HCT116 (cell line): Measurements from ENCODE around the gene NCOA1. TPM values are rescaled to one million over a fixed set of nuclear protein-coding genes. Genes with fewer than 3 reads are reported as not detected.

Experiments used
- ATAC-seq: fragments of 200-7000 bp; cut with Tn5 transposase; 2 replicates; pipeline ENCODE4 v1.9.1; 2020; ENCODE audit warnings: mild to moderate bottlenecking, moderate library complexity
- BruUV-seq: library from RNA; stranded (reverse); fragments of 400-500 nt; replicated peaks from 2 replicates; lab custom pipeline; 2021; lab: Mats Ljungman, UMichigan
- CTCF ChIA-PET: fragments of 300-600 bp; sonication (Branson Sonifier 250); formaldehyde crosslinking; loops from one replicate; lab custom pipeline; 2021; ENCODE audit warnings: antibody characterized with exemption; lab: Charles Lee
- POLR2A ChIA-PET: fragments of 300-600, 350-600 bp; sonication (Branson Sonifier 250); formaldehyde crosslinking; loops from one replicate; lab custom pipeline; 2021; ENCODE audit warnings: antibody characterized with exemption; lab: Charles Lee
- RAD21 ChIA-PET, 2 experiments: fragments of 300-600 bp; sonication (Branson Sonifier 250); formaldehyde crosslinking; loops; one replicate each; lab custom pipeline; 2023; ENCODE audit warnings: low total read pairs in 2 of 2; ENCODE audit not compliant: uncharacterized antibody in 2 of 2, unreplicated experiment in 2 of 2, low non-redundant PET in 1 of 2; lab: Charles Lee
- DNase-seq: peaks from one replicate; pipeline ENCODE4 v3.0.0-alpha.2; 2010; ENCODE audit warnings: low read depth, low spot score
- H2AFZ ChIP-seq: fragments of 200-600 bp; shearing (Covaris generic), sonication (generic); 2 replicates; pipeline ENCODE4 v1.6.1; 2017; ENCODE audit warnings: low read depth, mixed run types, mixed read lengths, antibody characterized with exemption, low read length; ENCODE audit not compliant: poor library complexity, severe bottlenecking
- H3K27ac ChIP-seq: 2 replicates; pipeline ENCODE4 v1.5.1; 2012; ENCODE audit warnings: low read depth, low read length
- H3K27me3 ChIP-seq: fragments of 200-600 bp; sonication (generic); 2 replicates; pipeline ENCODE4 v1.6.1; 2016; ENCODE audit warnings: mixed run types, low read length, mixed read lengths; ENCODE audit not compliant: insufficient read depth
- H3K36me3 ChIP-seq, 2 experiments: fragments of 200-500 bp in 1 of 2; fragments of 200-600 bp in 1 of 2; sonication (Bioruptor generic) in 1 of 2; sonication (generic) in 1 of 2; 2 replicates each; pipeline versions ENCODE4 v1.5.1 to v1.6.1; 2014 to 2016; ENCODE audit warnings: low read length in 2 of 2, inconsistent platforms in 1 of 2, mixed read lengths in 1 of 2, mixed run types in 1 of 2; ENCODE audit not compliant: insufficient read depth in 2 of 2, control insufficient read depth in 1 of 2
- H3K4me1 ChIP-seq, 2 experiments: fragments of 200-600 bp in 1 of 2; sonication (generic) in 1 of 2; 2 replicates each; pipeline versions ENCODE4 v1.5.1 to v1.6.1; 2012 to 2017; ENCODE audit warnings: low read length in 2 of 2, inconsistent platforms in 1 of 2, mild to moderate bottlenecking in 1 of 2, mixed read lengths in 1 of 2, mixed run types in 1 of 2, moderate library complexity in 1 of 2; ENCODE audit not compliant: insufficient read depth in 2 of 2, control insufficient read depth in 1 of 2
- H3K4me2 ChIP-seq: fragments of 200-600 bp; sonication (generic); 2 replicates; pipeline ENCODE4 v1.6.1; 2017; ENCODE audit warnings: mixed run types, low read length, mixed read lengths
- H3K4me3 ChIP-seq, 2 experiments: fragments of 200-600 bp in 1 of 2; sonication (generic) in 1 of 2; replicated peaks in 1 of 2; 2 replicates each; pipeline ENCODE4 v1.5.1; 2011 to 2016; ENCODE audit warnings: low read length in 2 of 2, control low read depth in 1 of 2, low read depth in 1 of 2, mild to moderate bottlenecking in 1 of 2, mixed read lengths in 1 of 2, mixed run types in 1 of 2
- H3K79me2 ChIP-seq: fragments of 200-600 bp; sonication (generic); 2 replicates; pipeline ENCODE4 v1.6.1; 2017; ENCODE audit warnings: mild to moderate bottlenecking, mixed run types, low read length, moderate library complexity, mixed read lengths; ENCODE audit not compliant: insufficient read depth
- H3K9ac ChIP-seq: fragments of 200-600 bp; sonication (generic); 2 replicates; pipeline ENCODE4 v1.6.1; 2016; ENCODE audit warnings: low read length, mixed read lengths
- H3K9me2 ChIP-seq: fragments of 200-600 bp; sonication (generic), shearing (Covaris generic); 2 replicates; pipeline ENCODE4 v1.6.1; 2017; ENCODE audit warnings: mixed run types, mild to moderate bottlenecking, moderate library complexity; ENCODE audit not compliant: insufficient read depth
- H3K9me3 ChIP-seq, 2 experiments: fragments of 200-500 bp in 1 of 2; fragments of 200-600 bp in 1 of 2; sonication (Bioruptor generic) in 1 of 2; sonication (generic) in 1 of 2; 2 replicates each; pipeline ENCODE4 v1.6.1; 2014 to 2017; ENCODE audit warnings: low read length in 2 of 2, mixed read lengths in 2 of 2, inconsistent platforms in 1 of 2, low read depth in 1 of 2, mild to moderate bottlenecking in 1 of 2, mixed run types in 1 of 2, moderate library complexity in 1 of 2; ENCODE audit not compliant: control insufficient read depth in 1 of 2, insufficient read depth in 1 of 2
- H4K20me1 ChIP-seq: fragments of 200-600 bp; sonication (generic), shearing (Covaris generic); 2 replicates; pipeline ENCODE4 v1.6.1; 2017; ENCODE audit warnings: mixed run types, mild to moderate bottlenecking, moderate library complexity; ENCODE audit not compliant: insufficient read depth
- CBX3 ChIP-seq: IDR thresholded peaks from 2 replicates; pipeline ENCODE4 v1.6.1; 2012; ENCODE audit warnings: low read depth
- CEBPB ChIP-seq: IDR thresholded peaks from 2 replicates; pipeline ENCODE4 v1.6.1; 2012; ENCODE audit warnings: low read depth
- EGR1 ChIP-seq: IDR thresholded peaks from 2 replicates; pipeline ENCODE4 v1.6.1; 2012; ENCODE audit warnings: low read depth
- ELF1 ChIP-seq: IDR thresholded peaks from 2 replicates; pipeline ENCODE4 v1.6.1; 2012; ENCODE audit warnings: low read depth, borderline replicate concordance
- EZH2 ChIP-seq: fragments of 200-600 bp; sonication (generic); IDR thresholded peaks from 2 replicates; pipeline ENCODE4 v1.6.1; 2017; ENCODE audit warnings: antibody characterized with exemption, mixed run types
- EZH2phosphoT487 ChIP-seq: fragments of 200-600 bp; IDR thresholded peaks from 2 replicates; pipeline ENCODE4 v1.6.1; 2018; ENCODE audit warnings: antibody characterized with exemption, borderline replicate concordance
- JUND ChIP-seq: IDR thresholded peaks from 2 replicates; pipeline ENCODE4 v1.6.1; 2012
- POLR2AphosphoS5 ChIP-seq: IDR thresholded peaks from 2 replicates; pipeline ENCODE4 v1.6.1; 2011; ENCODE audit warnings: mild to moderate bottlenecking, low read depth, low read length, moderate library complexity
- RAD21 ChIP-seq: IDR thresholded peaks from 2 replicates; pipeline ENCODE4 v1.6.1; 2012; ENCODE audit warnings: low read depth, mild to moderate bottlenecking
- SRF ChIP-seq: IDR thresholded peaks from 2 replicates; pipeline ENCODE4 v1.6.1; 2012; ENCODE audit warnings: low read depth
- TCF7L2 ChIP-seq: IDR thresholded peaks from 2 replicates; pipeline ENCODE4 v1.7.0; 2011; ENCODE audit warnings: borderline replicate concordance, inconsistent platforms; ENCODE audit not compliant: insufficient read depth, insufficient read length; ENCODE audit errors: extremely low read depth
- YY1 ChIP-seq: IDR thresholded peaks from 2 replicates; pipeline ENCODE4 v1.6.1; 2011; ENCODE audit warnings: low read length, low read depth, moderate library complexity, mild to moderate bottlenecking; ENCODE audit not compliant: insufficient replicate concordance; ENCODE audit errors: extremely low read depth
- ZFX ChIP-seq: fragments of 450-650 bp; IDR thresholded peaks from 2 replicates; pipeline ENCODE4 v1.6.1; 2017
- ZNF274 ChIP-seq: fragments of 200-500 bp; sonication (Bioruptor generic); IDR thresholded peaks from 2 replicates; pipeline ENCODE4 v1.6.1; 2014; ENCODE audit warnings: mild to moderate bottlenecking, low read depth, low read length, inconsistent platforms
- intact Hi-C: fragments of 100-400 bp; cut with micrococcal nuclease; formaldehyde crosslinking; loops from 2 replicates; pipeline ENCODE4 v1.10.0; 2022
- total RNA-seq: library from RNA; stranded (reverse); gene quantifications from one replicate; pipeline ENCODE4 v1.2.1, GENCODE V29; 2021; ENCODE audit not compliant: unreplicated experiment
- TF ChIP-seq, protein P1 (sequence below): IDR thresholded peaks from 2 replicates; pipeline ENCODE4 v1.6.1; 2011; ENCODE audit warnings: mild to moderate bottlenecking, low read length, moderate library complexity; ENCODE audit not compliant: insufficient replicate concordance; ENCODE audit errors: extremely low read depth
- TF ChIP-seq, protein P2 (sequence below): IDR thresholded peaks from 2 replicates; pipeline ENCODE4 v1.6.1; 2012
- TF ChIP-seq, protein P3 (sequence below), 3 experiments: fragments of 200-600 bp in 1 of 3; sonication (generic) in 1 of 3; IDR thresholded peaks in 2 of 3; conservative IDR thresholded peaks in 1 of 3; 2 replicates each; pipeline ENCODE4 v1.5.1; 2012 to 2017; ENCODE audit warnings: low read depth in 2 of 3, low read length in 2 of 3, antibody characterized with exemption in 1 of 3, borderline replicate concordance in 1 of 3, control low read depth in 1 of 3, mild to moderate bottlenecking in 1 of 3, mixed read lengths in 1 of 3, mixed run types in 1 of 3, moderate library complexity in 1 of 3; ENCODE audit not compliant: insufficient read depth in 1 of 3

Gene NCOA1
- total RNA-seq, 1 experiment from 2014 or later: 10.4 TPM

DNA sequence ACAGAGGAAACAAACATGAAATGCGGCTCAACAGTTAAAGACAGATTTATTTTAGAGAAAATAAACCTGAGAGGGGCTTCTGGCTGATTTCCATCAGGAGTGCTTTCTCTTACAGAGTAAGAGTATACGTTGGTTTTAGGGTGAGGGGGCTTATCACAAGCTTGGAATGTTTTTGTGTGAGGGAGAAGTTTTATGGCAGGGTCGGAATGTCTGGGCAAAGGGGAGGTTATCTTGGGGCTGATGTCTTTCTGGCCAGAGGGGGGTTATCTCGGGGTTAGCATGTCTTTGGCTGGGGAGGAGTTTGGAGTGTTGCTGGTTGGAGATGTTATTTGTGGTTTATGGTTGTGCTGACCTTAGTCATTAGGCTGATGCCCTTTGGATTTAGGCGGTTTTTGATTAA is 280.0 kb downstream of the NCOA1 start:
- H3K27me3 ChIP-seq: no peaks in the 10 kb centered on the region
- no peak overlapping the region for H3K4me3 ChIP-seq
- H3K36me3 ChIP-seq: no peaks in the 10 kb centered on the region
- no peak overlapping the region for H3K9ac ChIP-seq
- H3K27ac ChIP-seq: no peak overlapping the region
- H3K4me2 ChIP-seq: no peak overlapping the region
- H3K9me2 ChIP-seq: no peaks in the 10 kb centered on the region
- no TSS peak for BruUV-seq
- ChIA-PET CTCF (no interaction called here), RAD21 (no interaction called here), POLR2A (no interaction called here)
- ATAC-seq: no peak
- no peaks in the 10 kb centered on the region for H3K9me3 ChIP-seq
- no peaks in the 10 kb centered on the region for H3K79me2 ChIP-seq
- H3K4me1 ChIP-seq: peaks cover 6 to 20% of the 10 kb centered on the region in 2 experiments; a peak in 3 of 4 replicates
- TF ChIP-seq EGR1: no peak
- no peak for TF ChIP-seq ZFX
- no peak for TF ChIP-seq TCF7L2
- TF ChIP-seq, protein P1, sequence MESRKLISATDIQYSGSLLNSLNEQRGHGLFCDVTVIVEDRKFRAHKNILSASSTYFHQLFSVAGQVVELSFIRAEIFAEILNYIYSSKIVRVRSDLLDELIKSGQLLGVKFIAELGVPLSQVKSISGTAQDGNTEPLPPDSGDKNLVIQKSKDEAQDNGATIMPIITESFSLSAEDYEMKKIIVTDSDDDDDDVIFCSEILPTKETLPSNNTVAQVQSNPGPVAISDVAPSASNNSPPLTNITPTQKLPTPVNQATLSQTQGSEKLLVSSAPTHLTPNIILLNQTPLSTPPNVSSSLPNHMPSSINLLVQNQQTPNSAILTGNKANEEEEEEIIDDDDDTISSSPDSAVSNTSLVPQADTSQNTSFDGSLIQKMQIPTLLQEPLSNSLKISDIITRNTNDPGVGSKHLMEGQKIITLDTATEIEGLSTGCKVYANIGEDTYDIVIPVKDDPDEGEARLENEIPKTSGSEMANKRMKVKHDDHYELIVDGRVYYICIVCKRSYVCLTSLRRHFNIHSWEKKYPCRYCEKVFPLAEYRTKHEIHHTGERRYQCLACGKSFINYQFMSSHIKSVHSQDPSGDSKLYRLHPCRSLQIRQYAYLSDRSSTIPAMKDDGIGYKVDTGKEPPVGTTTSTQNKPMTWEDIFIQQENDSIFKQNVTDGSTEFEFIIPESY: no peak
- TF ChIP-seq CEBPB: no peak
- TF ChIP-seq EZH2: no peak
- TF ChIP-seq, protein P2, sequence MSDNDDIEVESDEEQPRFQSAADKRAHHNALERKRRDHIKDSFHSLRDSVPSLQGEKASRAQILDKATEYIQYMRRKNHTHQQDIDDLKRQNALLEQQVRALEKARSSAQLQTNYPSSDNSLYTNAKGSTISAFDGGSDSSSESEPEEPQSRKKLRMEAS: no peak
- TF ChIP-seq EZH2phosphoT487: no peak
- TF ChIP-seq ZNF274: no peak
- no peak for TF ChIP-seq RAD21
- no peak for TF ChIP-seq SRF
- TF ChIP-seq, protein P3, sequence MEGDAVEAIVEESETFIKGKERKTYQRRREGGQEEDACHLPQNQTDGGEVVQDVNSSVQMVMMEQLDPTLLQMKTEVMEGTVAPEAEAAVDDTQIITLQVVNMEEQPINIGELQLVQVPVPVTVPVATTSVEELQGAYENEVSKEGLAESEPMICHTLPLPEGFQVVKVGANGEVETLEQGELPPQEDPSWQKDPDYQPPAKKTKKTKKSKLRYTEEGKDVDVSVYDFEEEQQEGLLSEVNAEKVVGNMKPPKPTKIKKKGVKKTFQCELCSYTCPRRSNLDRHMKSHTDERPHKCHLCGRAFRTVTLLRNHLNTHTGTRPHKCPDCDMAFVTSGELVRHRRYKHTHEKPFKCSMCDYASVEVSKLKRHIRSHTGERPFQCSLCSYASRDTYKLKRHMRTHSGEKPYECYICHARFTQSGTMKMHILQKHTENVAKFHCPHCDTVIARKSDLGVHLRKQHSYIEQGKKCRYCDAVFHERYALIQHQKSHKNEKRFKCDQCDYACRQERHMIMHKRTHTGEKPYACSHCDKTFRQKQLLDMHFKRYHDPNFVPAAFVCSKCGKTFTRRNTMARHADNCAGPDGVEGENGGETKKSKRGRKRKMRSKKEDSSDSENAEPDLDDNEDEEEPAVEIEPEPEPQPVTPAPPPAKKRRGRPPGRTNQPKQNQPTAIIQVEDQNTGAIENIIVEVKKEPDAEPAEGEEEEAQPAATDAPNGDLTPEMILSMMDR (IDR thresholded peaks at IDR 0.05 in 2 of 3, conservative IDR thresholded peaks at IDR 0.05 in 1 of 3; ENCODE audit: borderline replicate concordance in 1 of 3, insufficient read depth in 1 of 3, low read depth in 2 of 3, low read length in 2 of 3): no peak
- no peak for TF ChIP-seq JUND
- no peak for TF ChIP-seq YY1
- TF ChIP-seq ELF1: no peak
- TF ChIP-seq CBX3: no peak
- TF ChIP-seq POLR2AphosphoS5: no peak
- no peak for DNase-seq
- H4K20me1 ChIP-seq: no peaks in the 10 kb centered on the region
- intact Hi-C loops: no loop called here
- H2AFZ ChIP-seq: no peak overlapping the region
